Loucy (cell line): ENCODE data around the gene TSTD2.

Source experiments
- H2AFZ ChIP-seq: fragments of 200-600 bp; sonication (generic); 2 replicates; pipeline ENCODE4 v1.6.0; 2016; ENCODE audit warnings: antibody characterized with exemption, mild to moderate bottlenecking, low read length, moderate library complexity
- H3F3A ChIP-seq: fragments of 200-600 bp; 2 replicates; pipeline ENCODE4 v1.6.0; 2016; ENCODE audit warnings: antibody characterized with exemption, low read depth, mild to moderate bottlenecking
- H3K27me3 ChIP-seq: fragments of 200-600 bp; sonication (generic); 2 replicates; pipeline ENCODE4 v1.6.1; 2014; ENCODE audit warnings: low read length, mild to moderate bottlenecking; ENCODE audit not compliant: insufficient read depth, poor library complexity, severe bottlenecking
- H3K36me3 ChIP-seq: fragments of 200-600 bp; sonication (generic); 2 replicates; pipeline ENCODE4 v1.6.1; 2016; ENCODE audit warnings: low read length; ENCODE audit not compliant: insufficient read depth
- H3K4me1 ChIP-seq: fragments of 200-600 bp; sonication (generic); 2 replicates; pipeline ENCODE4 v1.5.1; 2014; ENCODE audit warnings: low read length, mild to moderate bottlenecking; ENCODE audit not compliant: insufficient read depth, poor library complexity, severe bottlenecking
- H3K4me2 ChIP-seq: fragments of 200-600 bp; sonication (generic); 2 replicates; pipeline ENCODE4 v1.6.0; 2014; ENCODE audit warnings: antibody characterized with exemption, low read length, low read depth, mild to moderate bottlenecking; ENCODE audit not compliant: poor library complexity, severe bottlenecking
- H3K4me3 ChIP-seq: fragments of 200-600 bp; sonication (generic); 2 replicates; pipeline ENCODE4 v1.5.1; 2014; ENCODE audit warnings: low read length, mild to moderate bottlenecking, mixed read lengths; ENCODE audit not compliant: poor library complexity, severe bottlenecking
- H3K79me2 ChIP-seq: fragments of 200-600 bp; sonication (generic); 2 replicates; pipeline ENCODE4 v1.6.1; 2014; ENCODE audit warnings: low read length; ENCODE audit not compliant: insufficient read depth
- H3K9ac ChIP-seq: fragments of 200-600 bp; sonication (generic); 2 replicates; pipeline ENCODE4 v1.6.0; 2014; ENCODE audit warnings: mild to moderate bottlenecking, low read depth, low read length, moderate library complexity; ENCODE audit not compliant: poor library complexity, severe bottlenecking
- H3K9me2 ChIP-seq: fragments of 200-600 bp; sonication (generic); replicated peaks from 2 replicates; pipeline ENCODE4 v1.6.1; 2016; ENCODE audit warnings: low read depth, low read length, mixed read lengths
- H3K9me3 ChIP-seq: fragments of 200-600 bp; sonication (generic); 2 replicates; pipeline ENCODE4 v1.6.1; 2014; ENCODE audit warnings: mild to moderate bottlenecking, antibody characterized with exemption, low read length, low read depth; ENCODE audit not compliant: insufficient read depth
- H4K20me1 ChIP-seq: fragments of 200-600 bp; sonication (generic); 2 replicates; pipeline ENCODE4 v1.6.0; 2014; ENCODE audit warnings: antibody characterized with exemption, low read length, mild to moderate bottlenecking; ENCODE audit not compliant: insufficient read depth, poor library complexity, severe bottlenecking
- CTCF ChIP-seq: fragments of 200-600 bp; sonication (generic); conservative IDR thresholded peaks from 2 replicates; pipeline ENCODE4 v1.5.1; 2014; ENCODE audit warnings: mild to moderate bottlenecking, antibody characterized with exemption, low read length
- EZH2phosphoT487 ChIP-seq: fragments of 200-600 bp; IDR thresholded peaks from 2 replicates; pipeline ENCODE4 v1.6.1; 2018; ENCODE audit warnings: antibody characterized with exemption, mild to moderate bottlenecking, moderate library complexity, borderline replicate concordance

Gene TSTD2

DNA sequence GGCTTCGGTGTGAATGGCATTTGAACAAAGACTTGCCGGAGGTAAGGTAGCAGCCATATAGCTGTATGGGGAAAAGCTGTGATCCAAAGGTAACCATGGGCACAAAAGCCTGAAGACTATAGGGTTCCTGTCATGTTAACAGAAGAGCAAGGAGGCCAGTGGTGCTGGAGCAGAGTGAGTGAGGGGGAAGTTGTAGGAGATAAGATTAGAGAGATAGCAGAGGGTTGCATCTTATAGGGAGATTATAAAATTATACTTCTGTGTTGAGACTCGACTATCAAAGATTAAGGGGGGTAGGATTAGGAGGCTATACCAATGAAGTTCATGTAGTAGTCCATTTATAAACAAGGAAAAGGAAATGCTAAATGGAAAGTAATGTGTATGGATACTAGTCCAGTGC lies 3.7 kb upstream of the TSTD2 start:
- 0 out of 2 replicates have a peak, but pooled peaks cover 5% of the 10 kb centered on the region for H3F3A ChIP-seq
- H3K4me3 ChIP-seq = peak overlapping the region; percentile 65
- H3K27me3 ChIP-seq = no peaks in the 10 kb centered on the region
- peak overlapping the region; percentile 51 for H3K9ac ChIP-seq
- peaks cover 61% of the 10 kb centered on the region for H3K4me1 ChIP-seq
- H4K20me1 ChIP-seq = peaks cover 56% of the 10 kb centered on the region
- peaks cover 5% of the 10 kb centered on the region; the same call in 1 of the 2 replicates for H3K36me3 ChIP-seq
- no peak overlapping the region for H2AFZ ChIP-seq
- TF ChIP-seq EZH2phosphoT487 = no peak
- TF ChIP-seq CTCF = no peak
- no peaks in the 10 kb centered on the region for H3K9me3 ChIP-seq
- peaks cover 87% of the 10 kb centered on the region for H3K79me2 ChIP-seq
- H3K4me2 ChIP-seq = peak overlapping the region; percentile 88
- H3K9me2 ChIP-seq = no peaks in the 10 kb centered on the region

DNA sequence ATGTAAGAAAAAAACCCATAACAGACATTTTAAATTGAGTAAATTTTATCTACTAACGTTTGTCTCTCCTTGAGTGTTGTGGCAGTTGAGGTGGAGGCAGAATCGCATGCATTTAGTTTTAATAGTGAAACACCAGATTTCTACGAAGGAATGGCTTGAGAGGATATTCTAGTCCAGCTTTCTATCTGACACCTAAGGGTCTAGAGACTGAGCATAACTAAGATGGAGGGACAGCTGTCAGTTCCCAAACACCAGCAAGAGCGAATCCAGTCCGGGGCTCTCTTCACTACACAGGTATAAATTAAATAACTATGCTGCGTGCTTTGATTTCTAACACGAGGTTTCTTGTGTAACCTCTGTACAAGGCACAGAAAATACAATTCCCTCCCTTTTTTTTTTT lies 1.9 kb upstream of the TSTD2 start:
- peaks cover 89% of the 10 kb centered on the region for H3K79me2 ChIP-seq

DNA sequence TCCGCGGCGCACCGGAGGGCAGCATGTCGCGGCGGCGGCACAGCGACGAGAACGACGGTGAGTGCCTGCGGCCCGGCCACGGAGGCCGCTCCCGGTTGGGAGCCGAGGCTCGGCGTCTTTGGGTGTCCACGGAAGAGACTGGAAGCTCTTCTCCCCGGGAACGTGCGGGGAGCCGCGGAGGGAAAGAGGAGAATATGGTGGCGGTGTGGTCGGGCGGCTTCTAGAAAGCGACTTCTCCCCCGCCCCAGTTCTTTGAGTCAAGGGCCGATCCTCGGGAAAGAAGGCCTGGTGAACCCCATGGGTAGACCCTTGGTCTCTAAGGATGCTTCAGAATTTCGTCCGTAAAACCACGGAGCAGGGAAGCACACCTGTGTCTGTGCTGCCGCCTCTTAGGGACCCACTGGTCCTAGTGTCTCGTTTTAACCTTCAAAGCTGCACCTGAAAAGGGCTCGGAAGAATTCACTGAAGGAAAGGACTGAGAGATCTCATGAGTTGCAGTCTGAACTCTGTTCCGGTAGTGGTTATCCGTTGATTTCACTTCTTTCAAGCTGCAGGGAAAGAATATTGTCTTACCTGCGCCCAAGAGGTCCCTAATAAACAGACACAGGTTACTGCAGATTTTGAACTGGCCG lies 807 bp upstream of the TSTD2 start:
- Histone ChIP-seq H3F3A (0 out of 2 replicates have a peak, but pooled peaks cover 5% of the 10 kb centered on the region), H3K4me2 (peak overlapping the region; percentile 96), H3K9ac (peak overlapping the region; percentile 88), H3K9me3 (no peaks in the 10 kb centered on the region), H3K27me3 (no peaks in the 10 kb centered on the region), H3K79me2 (peaks cover 84% of the 10 kb centered on the region), H4K20me1 (peaks cover 47% of the 10 kb centered on the region), H3K4me1 (peaks cover 64% of the 10 kb centered on the region), H3K4me3 (peak overlapping the region; percentile 90), H3K9me2 (no peaks in the 10 kb centered on the region), H3K36me3 (no peaks in the 10 kb centered on the region), H2AFZ (peak overlapping the region; percentile 93)
- TF ChIP-seq CTCF = no peak
- TF ChIP-seq EZH2phosphoT487 = no peak

More for the DNA sequence above, 1.9 kb upstream of the TSTD2 start:
- H3K4me1 ChIP-seq = peaks cover 65% of the 10 kb centered on the region
- H3K9ac ChIP-seq = peak overlapping the region; percentile 88
- H3K9me2 ChIP-seq = no peaks in the 10 kb centered on the region
- peak overlapping the region; percentile 96 for H3K4me2 ChIP-seq
- peak overlapping the region; percentile 90 for H3K4me3 ChIP-seq
- H2AFZ ChIP-seq = no peak overlapping the region
- no peaks in the 10 kb centered on the region for H3K9me3 ChIP-seq
- H3K36me3 ChIP-seq = no peaks in the 10 kb centered on the region
- 0 out of 2 replicates have a peak, but pooled peaks cover 5% of the 10 kb centered on the region for H3F3A ChIP-seq
- H4K20me1 ChIP-seq = peaks cover 54% of the 10 kb centered on the region
- no peaks in the 10 kb centered on the region for H3K27me3 ChIP-seq
- no peak for TF ChIP-seq EZH2phosphoT487
- TF ChIP-seq CTCF = no peak
